IMR-90 (cell line): ENCODE results near the gene EBLN2. TPM values are rescaled to one million over a fixed set of nuclear protein-coding genes. Genes with fewer than 3 reads are reported as not detected.

Source experiments
- ATAC-seq: fragments of 200-7000 bp; cut with Tn5 transposase; 2 replicates; pipeline ENCODE4 v1.9.1; 2020; ENCODE audit warnings: low read depth, mild to moderate bottlenecking, moderate library complexity
- BruUV-seq: library from RNA; stranded (reverse); fragments of 400-500 nt; replicated peaks from 2 replicates; lab custom pipeline; 2021; lab: Mats Ljungman, UMichigan
- CTCF ChIA-PET: fragments of 300-600 bp; formaldehyde crosslinking; extraction: SDS; loops from one replicate; lab custom pipeline; 2021; ENCODE audit warnings: antibody characterized with exemption; lab: Yijun Ruan, JAX
- POLR2A ChIA-PET: fragments of 300-600 bp; sonication (Branson Sonifier 250); formaldehyde crosslinking; loops from one replicate; lab custom pipeline; 2022; ENCODE audit warnings: antibody characterized with exemption; ENCODE audit not compliant: unreplicated experiment; lab: Charles Lee
- DNase-seq: peaks from one replicate; pipeline ENCODE4 v3.0.0; 2013
- H2AFZ ChIP-seq: replicated peaks from 2 replicates; pipeline ENCODE3; 2013; ENCODE audit warnings: low read length, mild to moderate bottlenecking; ENCODE audit not compliant: poor library complexity
- H2AK5ac ChIP-seq: 2 replicates; pipeline ENCODE4 v1.6.1; 2013; ENCODE audit warnings: low read depth, low read length, inconsistent platforms
- H2AK9ac ChIP-seq: replicated peaks from 2 replicates; pipeline ENCODE3; 2013; ENCODE audit warnings: mild to moderate bottlenecking, low read depth, low read length, moderate library complexity; ENCODE audit not compliant: poor library complexity
- H2BK120ac ChIP-seq: 2 replicates; pipeline ENCODE4 v1.6.1; 2013; ENCODE audit warnings: low read depth, low read length, inconsistent platforms
- H2BK15ac ChIP-seq: 3 replicates; pipeline ENCODE4 v1.6.1; 2013; ENCODE audit warnings: low read depth, low read length, inconsistent platforms
- H2BK20ac ChIP-seq: 2 replicates; pipeline ENCODE4 v1.6.1; 2013; ENCODE audit warnings: low read depth, mild to moderate bottlenecking, inconsistent platforms, low read length, moderate library complexity
- H2BK5ac ChIP-seq: 2 replicates; pipeline ENCODE4 v1.6.1; 2013; ENCODE audit warnings: mild to moderate bottlenecking, low read depth, low read length, inconsistent platforms; ENCODE audit not compliant: poor library complexity, severe bottlenecking
- H3K14ac ChIP-seq: replicated peaks from 2 replicates; pipeline ENCODE4 v1.6.1; 2013; ENCODE audit warnings: low read depth, low read length, inconsistent platforms
- H3K18ac ChIP-seq: 2 replicates; pipeline ENCODE4 v1.6.1; 2013; ENCODE audit warnings: low read depth, low read length, control low read depth
- H3K23ac ChIP-seq: 2 replicates; pipeline ENCODE4 v1.6.1; 2013; ENCODE audit warnings: low read depth, low read length, inconsistent platforms
- H3K27ac ChIP-seq: 2 replicates; pipeline ENCODE4 v1.5.1; 2013; ENCODE audit warnings: mild to moderate bottlenecking, control low read depth, low read length; ENCODE audit not compliant: insufficient read depth
- H3K27me3 ChIP-seq: 2 replicates; pipeline ENCODE4 v1.6.1; 2013; ENCODE audit warnings: low read length; ENCODE audit not compliant: control insufficient read depth, insufficient read depth
- H3K36me3 ChIP-seq: 2 replicates; pipeline ENCODE4 v1.6.1; 2013; ENCODE audit warnings: low read length, mixed read lengths; ENCODE audit not compliant: control insufficient read depth, insufficient read depth
- H3K4ac ChIP-seq: 2 replicates; pipeline ENCODE4 v1.6.1; 2013; ENCODE audit warnings: low read depth, low read length, inconsistent platforms
- H3K4me1 ChIP-seq: 2 replicates; pipeline ENCODE4 v1.6.1; 2013; ENCODE audit warnings: low read length, mixed read lengths; ENCODE audit not compliant: control insufficient read depth, insufficient read depth
- H3K4me2 ChIP-seq: 2 replicates; pipeline ENCODE4 v1.6.1; 2013; ENCODE audit warnings: low read depth, mild to moderate bottlenecking, control low read depth, low read length, moderate library complexity
- H3K4me3 ChIP-seq: 2 replicates; pipeline ENCODE4 v1.5.1; 2013; ENCODE audit warnings: low read depth, mild to moderate bottlenecking, control low read depth, low read length, moderate library complexity; ENCODE audit not compliant: insufficient read depth
- H3K56ac ChIP-seq: 2 replicates; pipeline ENCODE4 v1.6.1; 2013; ENCODE audit warnings: low read length, inconsistent platforms; ENCODE audit not compliant: insufficient read depth; ENCODE audit errors: extremely low read depth
- H3K79me1 ChIP-seq, 2 experiments: 2 replicates each; pipeline ENCODE4 v1.6.1; 2013; ENCODE audit warnings: low read length in 2 of 2, inconsistent platforms in 1 of 2, low read depth in 1 of 2
- H3K9ac ChIP-seq: 2 replicates; pipeline ENCODE4 v1.6.1; 2013; ENCODE audit warnings: low read depth, low read length, control low read depth
- H3K9me1 ChIP-seq: 2 replicates; pipeline ENCODE4 v1.6.1; 2013; ENCODE audit warnings: low read length, inconsistent platforms; ENCODE audit not compliant: insufficient read depth
- H3K9me3 ChIP-seq: 2 replicates; pipeline ENCODE4 v1.6.1; 2013; ENCODE audit warnings: low read length; ENCODE audit not compliant: control insufficient read depth, insufficient read depth
- H4K20me1 ChIP-seq: 2 replicates; pipeline ENCODE4 v1.6.1; 2013; ENCODE audit warnings: low read length, inconsistent platforms; ENCODE audit not compliant: insufficient read depth
- H4K5ac ChIP-seq: 2 replicates; pipeline ENCODE4 v1.6.1; 2013; ENCODE audit warnings: mild to moderate bottlenecking, low read depth, low read length, control low read depth
- H4K8ac ChIP-seq, 2 experiments: 2 replicates each; pipeline ENCODE4 v1.6.1; 2013; ENCODE audit warnings: low read depth in 2 of 2, low read length in 2 of 2, control low read depth in 1 of 2, inconsistent platforms in 1 of 2
- H4K91ac ChIP-seq: 2 replicates; pipeline ENCODE4 v1.6.1; 2013; ENCODE audit warnings: low read depth, low read length, inconsistent platforms; ENCODE audit not compliant: insufficient read depth
- BHLHE40 ChIP-seq: fragments of 150-350 bp; IDR thresholded peaks from 2 replicates; pipeline ENCODE4 v1.6.1; 2016; ENCODE audit warnings: mild to moderate bottlenecking, low read depth, low read length
- CEBPB ChIP-seq: IDR thresholded peaks from 2 replicates; pipeline ENCODE4 v1.6.1; 2012; ENCODE audit warnings: low read depth, low read length, improper control_type of control experiment
- CHD1 ChIP-seq: IDR thresholded peaks from 2 replicates; pipeline ENCODE4 v1.6.1; 2012; ENCODE audit warnings: low read depth, low read length, improper control_type of control experiment
- ELK1 ChIP-seq: fragments of 150-350 bp; IDR thresholded peaks from 2 replicates; pipeline ENCODE4 v1.6.1; 2016; ENCODE audit warnings: low read depth, mild to moderate bottlenecking, low read length, moderate library complexity, borderline replicate concordance
- FOS ChIP-seq: fragments of 150-350 bp; IDR thresholded peaks from 2 replicates; pipeline ENCODE4 v1.6.1; 2016; ENCODE audit warnings: low read depth, low read length
- MAFK ChIP-seq: IDR thresholded peaks from 2 replicates; pipeline ENCODE4 v1.6.1; 2012; ENCODE audit warnings: low read depth, low read length, improper control_type of control experiment
- MAZ ChIP-seq: IDR thresholded peaks from 2 replicates; pipeline ENCODE4 v1.6.1; 2012; ENCODE audit warnings: low read depth, mild to moderate bottlenecking, low read length, improper control_type of control experiment, moderate library complexity, borderline replicate concordance
- MXI1 ChIP-seq: IDR thresholded peaks from 2 replicates; pipeline ENCODE4 v1.6.1; 2012; ENCODE audit warnings: low read depth, mild to moderate bottlenecking, low read length, moderate library complexity, borderline replicate concordance
- NFE2L2 ChIP-seq: fragments of 150-350 bp; IDR thresholded peaks from 2 replicates; pipeline ENCODE4 v1.6.1; 2016; ENCODE audit warnings: low read depth, mild to moderate bottlenecking, low read length
- POLR2A ChIP-seq: IDR thresholded peaks from 2 replicates; pipeline ENCODE4 v1.6.1; 2012; ENCODE audit warnings: mild to moderate bottlenecking, low read depth, low read length
- RAD21 ChIP-seq: IDR thresholded peaks from 2 replicates; pipeline ENCODE4 v1.6.1; 2012; ENCODE audit warnings: low read length, improper control_type of control experiment
- RCOR1 ChIP-seq: IDR thresholded peaks from 2 replicates; pipeline ENCODE4 v1.6.1; 2012; ENCODE audit warnings: mild to moderate bottlenecking, low read length, improper control_type of control experiment; ENCODE audit not compliant: insufficient replicate concordance
- RFX5 ChIP-seq: IDR thresholded peaks from 2 replicates; pipeline ENCODE4 v1.8.0; 2012; ENCODE audit warnings: low read depth, mild to moderate bottlenecking, low read length, moderate library complexity
- SMC3 ChIP-seq: fragments of 150-350 bp; IDR thresholded peaks from 2 replicates; pipeline ENCODE4 v1.6.1; 2016; ENCODE audit warnings: low read depth, mild to moderate bottlenecking, antibody characterized with exemption, low read length, moderate library complexity
- USF2 ChIP-seq: fragments of 150-350 bp; IDR thresholded peaks from 2 replicates; pipeline ENCODE4 v1.6.1; 2017; ENCODE audit warnings: mild to moderate bottlenecking, antibody characterized with exemption, low read length, low read depth
- WGBS, 2 experiments: methylation state at CpG; one replicate each; pipeline versions ENCODE4 v1.1.5 to v1.1.7; 2013; ENCODE audit warnings: missing lambda C conversion rate in 2 of 2; ENCODE audit not compliant: insufficient read length in 1 of 2; ENCODE audit errors: extremely low coverage in 2 of 2; 5-methylcytosine and 5-hydroxymethylcytosine counted together
- dilution Hi-C: fragments of 300-500 bp; cut with HindIII; formaldehyde crosslinking; loops from one replicate; pipeline ENCODE4 v1.14.3; 2018; ENCODE audit warnings: low sequenced_read_pairs; ENCODE audit not compliant: unreplicated experiment
- in situ Hi-C: fragments of 300-500 bp; cut with MboI; formaldehyde crosslinking; loops from 3 replicates; pipeline ENCODE4 v1.14.3; 2019; ENCODE audit warnings: low sequenced_read_pairs, inconsistent platforms, mixed read lengths
- intact Hi-C: fragments of 100-400 bp; cut with micrococcal nuclease; formaldehyde crosslinking; loops from 2 replicates; pipeline ENCODE4 v1.10.0; 2022
- polyA plus RNA-seq, 3 experiments: library from polyadenylated mRNA; depleted of rRNA; stranded (reverse); fragments of >200 nt; gene quantifications; 2 replicates each; pipeline ENCODE4 v1.2.3, GENCODE V29; 2012; ENCODE audit warnings: low replicate concordance in 1 of 3
- total RNA-seq: library from RNA; depleted of rRNA; stranded (reverse); fragments of >200 nt; gene quantifications from 2 replicates; pipeline ENCODE4 v1.2.3, GENCODE V29; 2012
- TF ChIP-seq, protein P1 (sequence below): conservative IDR thresholded peaks from 2 replicates; pipeline ENCODE4 v1.5.1; 2012; ENCODE audit warnings: mild to moderate bottlenecking, low read depth, low read length, improper control_type of control experiment

The EBLN2 gene
- total and polyA plus RNA-seq, 2 of the 4 experiments (the other 2 are of a cell fraction), result 2.5 to 7.7 TPM

GRCh38 chr3:73068419-73068818 lies 7.0 kb downstream of the EBLN2 start:
- Histone ChIP-seq H3K9ac (no peak overlapping the region), H3K4me2 (no peak overlapping the region), H4K5ac (no peak overlapping the region), H2AFZ (no peak overlapping the region), H2BK15ac (no peak overlapping the region), H3K23ac (no peak overlapping the region), H2AK5ac (no peak overlapping the region), H3K18ac (no peak overlapping the region), H4K91ac (no peak overlapping the region), H2BK120ac (no peak overlapping the region), H3K27me3 (no peaks in the 10 kb centered on the region), H3K56ac (no peak overlapping the region), H3K9me1 (peaks cover 8% of the 10 kb centered on the region), H3K9me3 (no peaks in the 10 kb centered on the region), H3K79me1 (peaks cover 3 to 16% of the 10 kb centered on the region in 2 experiments; a peak in 2 of 4 replicates), H3K36me3 (peaks cover 3% of the 10 kb centered on the region), H3K27ac (no peak overlapping the region), H3K4me1 (peaks cover 26% of the 10 kb centered on the region), H3K14ac (no peak overlapping the region), H2AK9ac (no peak overlapping the region), H3K4ac (no peak overlapping the region), H4K20me1 (peaks cover 10% of the 10 kb centered on the region), H2BK20ac (no peak overlapping the region), H2BK5ac (no peak overlapping the region), H4K8ac (0 out of 4 replicates have a peak overlapping the region, but pooled peaks of 1 of the 2 experiments have one; percentile 19), H3K4me3 (no peak overlapping the region)
- TF ChIP-seq ELK1 (no peak), FOS (no peak), SMC3 (no peak), MAZ (no peak), RFX5 (no peak), USF2 (no peak), MAFK (no peak), MXI1 (no peak), RAD21 (no peak), RCOR1 (no peak), NFE2L2 (no peak), CEBPB (no peak), BHLHE40 (no peak), CHD1 (no peak), POLR2A (no peak)
- TF ChIP-seq, protein P1, sequence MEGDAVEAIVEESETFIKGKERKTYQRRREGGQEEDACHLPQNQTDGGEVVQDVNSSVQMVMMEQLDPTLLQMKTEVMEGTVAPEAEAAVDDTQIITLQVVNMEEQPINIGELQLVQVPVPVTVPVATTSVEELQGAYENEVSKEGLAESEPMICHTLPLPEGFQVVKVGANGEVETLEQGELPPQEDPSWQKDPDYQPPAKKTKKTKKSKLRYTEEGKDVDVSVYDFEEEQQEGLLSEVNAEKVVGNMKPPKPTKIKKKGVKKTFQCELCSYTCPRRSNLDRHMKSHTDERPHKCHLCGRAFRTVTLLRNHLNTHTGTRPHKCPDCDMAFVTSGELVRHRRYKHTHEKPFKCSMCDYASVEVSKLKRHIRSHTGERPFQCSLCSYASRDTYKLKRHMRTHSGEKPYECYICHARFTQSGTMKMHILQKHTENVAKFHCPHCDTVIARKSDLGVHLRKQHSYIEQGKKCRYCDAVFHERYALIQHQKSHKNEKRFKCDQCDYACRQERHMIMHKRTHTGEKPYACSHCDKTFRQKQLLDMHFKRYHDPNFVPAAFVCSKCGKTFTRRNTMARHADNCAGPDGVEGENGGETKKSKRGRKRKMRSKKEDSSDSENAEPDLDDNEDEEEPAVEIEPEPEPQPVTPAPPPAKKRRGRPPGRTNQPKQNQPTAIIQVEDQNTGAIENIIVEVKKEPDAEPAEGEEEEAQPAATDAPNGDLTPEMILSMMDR, result no peak
- dilution Hi-C loops, result no loop called here
- ATAC-seq, result no peak
- POLR2A ChIA-PET, result no interaction called here
- intact Hi-C loops, result no loop called here
- CTCF ChIA-PET, result no interaction called here
- DNase-seq, result no peak
- in situ Hi-C loops, result no loop called here
- no TSS peak for BruUV-seq
- no CpG with 5 or more reads among the region's 3 CpGs for WGBS, 2 experiments
